NCI-H2196 (cell line): ENCODE data around the gene SLC9A4.

Source experiments
- DNase-seq: peaks from one replicate; lab custom pipeline; 2025; ENCODE audit not compliant: unreplicated experiment; lab: John Stamatoyannopoulos, UW

SLC9A4 gene

GRCh38 chr2:102451968-102452367 is 21.1 kb upstream of the SLC9A4 start:
- no peak for DNase-seq

DNA sequence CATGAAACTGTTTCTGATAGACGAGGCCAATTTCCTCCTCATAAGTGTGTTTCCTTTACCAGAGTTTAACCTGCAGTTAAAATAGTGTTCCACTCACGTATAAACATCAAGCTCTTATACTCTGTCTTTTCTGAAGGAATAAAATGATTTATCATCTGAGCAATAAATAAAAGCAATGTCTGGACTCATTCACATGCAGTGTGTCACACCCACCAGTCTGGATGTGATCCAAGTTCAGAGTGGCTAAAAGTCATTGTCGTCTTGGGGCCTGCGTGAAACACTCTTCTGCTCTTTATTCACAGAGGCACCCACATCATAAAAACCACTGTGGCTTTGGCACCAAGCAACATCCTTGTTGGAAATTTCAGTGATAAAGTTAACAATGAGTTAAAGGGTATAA is 19.5 kb upstream of the SLC9A4 start:
- DNase-seq: no peak

DNA sequence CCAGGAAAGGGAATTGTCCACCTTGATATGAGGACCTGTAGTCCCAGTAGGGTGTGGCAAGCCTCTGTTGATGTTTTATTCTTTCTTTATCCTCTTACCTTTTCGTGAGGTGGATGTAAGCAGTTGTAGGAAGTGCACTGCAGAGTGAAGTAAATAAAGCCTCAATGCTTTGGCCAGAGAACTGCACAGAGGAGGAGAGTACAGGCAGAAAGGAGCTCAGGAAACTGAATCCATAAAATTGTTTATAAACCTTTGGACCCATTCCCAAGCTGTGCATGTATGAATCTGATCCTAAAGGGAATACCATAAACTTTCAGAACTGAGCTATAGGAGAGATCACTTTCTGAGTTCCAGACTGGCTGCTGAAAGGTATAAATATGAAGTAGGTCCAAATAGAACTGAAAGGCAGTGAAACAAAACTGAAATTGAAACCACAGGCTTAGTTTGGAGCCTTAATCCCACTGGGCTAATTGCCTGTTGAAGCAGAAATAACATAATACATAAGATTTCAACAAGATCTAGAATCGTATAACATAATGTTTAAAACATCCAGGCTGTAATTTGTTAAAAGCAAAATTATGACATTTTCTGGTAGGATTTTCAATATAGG is 17.9 kb upstream of the SLC9A4 start:
- no peak for DNase-seq

DNA sequence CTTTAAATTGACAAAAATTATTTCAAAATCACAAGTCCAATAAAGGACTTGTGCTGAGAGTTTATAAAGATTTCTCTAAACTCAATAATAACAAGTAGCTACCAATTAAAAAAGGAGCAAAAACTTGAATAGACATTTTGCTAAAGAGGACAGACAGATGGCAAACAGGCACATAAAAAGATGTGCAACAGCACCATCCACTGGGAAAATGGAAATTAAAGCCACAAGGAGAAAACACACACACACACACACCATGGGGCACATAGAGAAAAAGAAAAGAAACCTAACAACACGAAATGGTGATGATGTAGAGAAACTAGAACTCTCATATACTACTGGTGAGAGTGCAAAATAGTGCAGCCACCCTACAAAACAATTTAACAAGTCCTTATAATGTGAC is 12.6 kb upstream of the SLC9A4 start:
- DNase-seq: no peak

GRCh38 chr2:102461188-102461587 is 11.8 kb upstream of the SLC9A4 start:
- DNase-seq: no peak

DNA sequence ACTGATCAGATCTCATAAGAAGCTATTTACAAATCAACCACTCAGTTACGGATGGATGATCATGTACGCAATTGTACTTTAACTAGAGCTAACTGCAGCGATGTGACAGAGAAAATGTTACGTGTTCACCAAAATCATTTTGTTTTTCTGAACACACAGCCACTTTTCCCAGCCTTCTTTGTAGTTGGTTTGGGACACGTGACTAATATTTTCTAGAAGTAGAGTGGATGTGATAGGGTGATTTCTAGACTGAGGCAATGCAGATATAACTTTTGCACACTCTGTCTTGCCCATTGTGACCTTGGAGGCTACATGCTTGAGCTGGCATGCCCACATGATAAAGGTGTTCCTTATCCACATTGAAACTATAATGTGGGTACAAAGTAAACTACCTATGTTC is 9.9 kb upstream of the SLC9A4 start:
- DNase-seq: no peak

- no peak for DNase-seq
These were observed 2.9 kb upstream of the SLC9A4 start for GRCh38 chr2:102470168-102470567.

DNA sequence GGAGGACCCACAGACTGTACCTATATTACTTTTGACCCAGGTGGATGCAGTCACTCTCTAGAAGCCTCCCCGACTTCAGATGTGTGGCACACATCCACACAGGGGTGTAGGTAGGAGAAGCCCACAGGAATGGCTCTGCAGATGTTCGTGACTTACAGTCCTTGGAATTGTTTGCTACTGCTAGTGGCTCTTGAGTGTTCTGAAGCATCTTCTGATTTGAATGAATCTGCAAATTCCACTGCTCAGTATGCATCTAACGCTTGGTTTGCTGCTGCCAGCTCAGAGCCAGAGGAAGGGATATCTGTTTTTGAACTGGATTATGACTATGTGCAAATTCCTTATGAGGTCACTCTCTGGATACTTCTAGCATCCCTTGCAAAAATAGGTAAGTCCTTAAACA is 605 bp downstream of the SLC9A4 start:
- DNase-seq: no peak

DNA sequence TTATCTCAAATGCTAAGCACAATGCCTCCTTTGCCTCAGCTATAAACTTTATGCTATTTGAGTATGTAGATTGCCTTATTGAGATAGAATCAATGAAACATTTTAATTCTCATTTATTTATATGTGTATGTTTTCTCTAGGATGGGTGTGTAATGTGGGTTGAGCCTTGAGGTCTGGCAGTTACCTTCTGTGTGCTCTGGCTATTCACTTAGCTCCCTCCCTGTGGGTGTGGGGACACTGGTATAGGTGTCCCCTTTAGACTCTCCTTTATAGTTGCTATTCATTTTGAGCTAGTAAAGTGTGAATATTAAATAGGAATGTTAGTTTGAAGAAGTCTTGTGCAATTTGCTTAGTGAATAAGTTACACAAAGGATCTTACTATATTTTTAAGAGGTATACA is 1.8 kb downstream of the SLC9A4 start:
- no peak for DNase-seq

DNA sequence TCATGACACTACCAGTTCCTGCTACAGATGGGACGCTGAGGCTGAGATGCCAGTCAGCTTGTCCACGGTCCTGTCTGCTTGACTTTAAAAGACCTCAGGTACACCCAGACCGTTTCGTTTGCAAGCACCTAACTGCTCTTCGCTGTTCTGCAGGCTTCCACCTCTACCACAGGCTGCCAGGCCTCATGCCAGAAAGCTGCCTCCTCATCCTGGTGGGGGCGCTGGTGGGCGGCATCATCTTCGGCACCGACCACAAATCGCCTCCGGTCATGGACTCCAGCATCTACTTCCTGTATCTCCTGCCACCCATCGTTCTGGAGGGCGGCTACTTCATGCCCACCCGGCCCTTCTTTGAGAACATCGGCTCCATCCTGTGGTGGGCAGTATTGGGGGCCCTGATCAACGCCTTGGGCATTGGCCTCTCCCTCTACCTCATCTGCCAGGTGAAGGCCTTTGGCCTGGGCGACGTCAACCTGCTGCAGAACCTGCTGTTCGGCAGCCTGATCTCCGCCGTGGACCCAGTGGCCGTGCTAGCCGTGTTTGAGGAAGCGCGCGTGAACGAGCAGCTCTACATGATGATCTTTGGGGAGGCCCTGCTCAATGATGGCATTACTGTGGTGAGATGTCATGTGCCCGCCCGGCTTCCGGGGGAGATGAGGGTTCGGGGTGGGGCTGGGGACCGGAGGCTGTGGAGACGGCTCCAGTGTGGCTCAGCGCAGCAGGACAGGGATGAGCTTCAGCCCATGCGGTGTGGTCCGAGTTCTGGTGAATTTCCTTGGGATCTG is 5.9 kb downstream of the SLC9A4 start:
- no peak for DNase-seq

- DNase-seq: no peak
These were observed 7.5 kb downstream of the SLC9A4 start for GRCh38 chr2:102480285-102481195.

DNA sequence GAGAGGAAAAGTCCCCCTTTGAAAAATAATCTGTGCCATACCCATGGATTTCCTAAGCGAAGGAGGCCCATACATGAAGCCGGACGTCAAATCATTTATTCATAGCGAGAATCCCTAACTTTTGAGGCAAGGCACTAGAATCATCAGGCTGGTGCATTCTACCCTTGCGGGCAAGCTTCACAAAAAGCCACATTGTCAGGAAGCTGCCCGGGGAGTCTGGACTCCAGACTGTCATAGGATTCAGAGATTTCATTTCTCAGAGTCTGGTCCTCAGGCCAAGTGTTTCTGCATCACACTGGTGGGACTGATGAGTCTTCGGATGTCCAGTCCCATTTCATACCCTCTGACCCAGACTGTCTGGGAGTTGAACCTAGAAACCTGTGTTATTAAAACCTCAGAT is 8.9 kb downstream of the SLC9A4 start:
- no peak for DNase-seq

DNA sequence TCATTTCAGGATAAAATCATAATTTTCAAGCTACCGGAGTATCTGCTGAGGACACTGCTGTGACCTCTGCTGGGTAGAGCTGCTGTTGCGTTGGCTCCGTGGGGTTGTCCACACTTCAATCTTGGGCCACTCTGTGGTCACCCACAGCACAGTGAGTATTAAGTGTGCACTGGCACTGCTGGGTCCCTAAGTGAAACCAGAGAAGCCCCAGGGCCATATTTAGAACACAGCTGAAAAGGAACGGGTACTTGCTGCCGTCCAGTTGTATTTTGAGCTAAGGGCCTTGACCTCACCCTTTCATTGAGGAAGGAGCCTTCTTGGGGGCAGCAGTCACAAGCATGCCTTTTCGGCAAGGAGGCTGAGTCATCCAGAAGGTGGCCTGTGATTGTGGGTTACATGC is 10.1 kb downstream of the SLC9A4 start:
- no peak for DNase-seq

DNA sequence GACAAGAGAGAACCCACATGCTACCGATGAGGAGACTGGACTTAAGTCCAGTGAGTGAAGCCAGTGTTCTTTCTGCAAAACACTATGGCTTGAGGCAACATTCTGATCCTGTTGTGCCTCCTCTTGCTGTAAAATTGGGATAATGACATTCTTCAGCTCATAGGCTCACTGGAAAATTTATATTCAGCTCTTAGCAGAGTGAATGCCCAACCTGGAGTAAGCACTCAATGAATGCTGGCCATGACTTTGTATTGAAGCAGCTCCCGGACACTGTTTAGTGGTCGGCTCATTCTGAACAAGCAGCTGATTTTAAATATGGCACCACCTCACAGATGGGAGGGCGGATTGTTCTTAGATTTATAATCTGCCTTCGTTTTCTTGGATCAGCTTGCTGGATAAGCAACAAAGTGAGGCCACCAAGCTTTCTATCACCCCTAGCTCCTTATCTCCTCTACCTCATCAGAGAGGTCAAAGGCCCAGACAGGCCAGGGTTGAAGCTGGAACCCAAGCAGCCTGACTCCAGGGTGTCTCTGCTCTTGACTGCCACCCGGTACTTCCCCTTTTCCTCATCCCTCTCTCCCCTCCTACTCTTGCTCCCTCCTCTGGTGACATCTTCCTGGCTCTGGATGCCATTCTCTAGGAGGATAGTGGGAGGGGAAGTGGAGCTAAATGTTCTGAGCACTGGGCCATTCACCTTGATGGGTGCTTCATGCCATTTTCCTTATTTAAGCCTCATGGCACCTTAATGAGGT is 11.5 kb downstream of the SLC9A4 start:
- no peak for DNase-seq

DNA sequence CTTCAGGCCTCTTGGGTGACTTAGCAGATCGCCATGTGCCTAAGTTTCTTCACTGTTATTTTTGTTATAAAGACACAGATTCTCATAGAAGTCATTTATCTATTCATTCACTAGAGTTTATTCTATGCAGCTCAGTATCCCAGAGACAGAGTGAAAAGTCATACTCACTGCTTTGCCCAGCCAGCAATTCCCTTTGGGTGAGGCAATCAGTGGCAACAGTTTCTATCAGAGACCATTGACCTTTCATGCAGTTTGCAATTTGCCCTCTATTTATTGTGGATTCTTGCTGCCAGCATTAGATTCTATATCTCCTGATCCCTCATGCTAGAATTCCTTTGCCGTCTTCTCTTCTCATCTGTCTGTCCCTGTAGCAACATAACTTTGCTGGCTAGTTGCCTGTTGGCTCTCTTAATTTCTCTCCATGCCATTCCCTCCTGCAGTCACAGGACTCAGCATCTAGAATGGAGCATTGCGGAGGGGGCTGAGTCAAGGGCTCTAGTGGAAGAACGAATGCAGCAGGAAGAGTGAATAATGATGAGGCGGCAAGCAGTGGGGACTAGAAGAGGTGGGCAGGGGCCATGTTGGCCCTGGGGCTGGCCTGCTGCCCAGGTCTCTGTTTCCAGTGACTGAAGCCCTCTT is 12.2 kb downstream of the SLC9A4 start:
- no peak for DNase-seq

DNA sequence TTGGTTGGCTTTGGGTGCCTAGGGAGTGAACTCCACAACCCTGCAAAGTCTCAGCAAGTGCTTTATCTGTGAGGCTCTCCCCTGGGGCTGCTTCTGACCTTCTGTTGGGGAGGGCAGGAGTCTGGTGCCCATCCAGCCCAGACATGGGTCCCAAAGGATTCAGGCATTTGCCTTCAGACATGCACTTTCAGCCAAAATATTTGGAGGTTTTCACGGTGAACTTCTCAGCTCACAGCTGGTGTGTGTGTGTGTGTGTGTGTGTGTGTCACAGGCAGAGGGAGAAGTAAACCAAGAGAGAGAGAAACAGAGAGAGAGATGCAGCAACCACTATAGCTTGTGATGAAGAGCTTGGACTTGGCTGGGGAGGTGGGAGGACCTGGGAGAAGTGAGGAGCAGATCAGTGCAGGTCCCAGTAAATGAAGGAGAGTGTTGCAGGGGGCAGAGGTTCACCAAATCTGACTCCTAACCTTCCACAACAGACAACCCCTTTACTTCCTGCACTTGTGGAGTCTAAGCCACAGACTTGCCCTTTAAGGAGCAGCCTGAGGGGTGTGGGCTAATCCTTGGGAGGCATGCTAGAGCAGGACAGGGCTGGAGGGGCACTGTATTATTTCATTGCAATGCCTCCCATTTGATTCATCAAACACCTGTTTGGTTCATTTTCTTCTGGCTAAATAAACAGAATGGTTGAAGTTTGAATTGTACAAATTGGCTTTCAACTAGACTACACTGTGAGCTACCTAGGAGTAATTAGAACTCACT is 14.1 kb downstream of the SLC9A4 start:
- DNase-seq: no peak

DNA sequence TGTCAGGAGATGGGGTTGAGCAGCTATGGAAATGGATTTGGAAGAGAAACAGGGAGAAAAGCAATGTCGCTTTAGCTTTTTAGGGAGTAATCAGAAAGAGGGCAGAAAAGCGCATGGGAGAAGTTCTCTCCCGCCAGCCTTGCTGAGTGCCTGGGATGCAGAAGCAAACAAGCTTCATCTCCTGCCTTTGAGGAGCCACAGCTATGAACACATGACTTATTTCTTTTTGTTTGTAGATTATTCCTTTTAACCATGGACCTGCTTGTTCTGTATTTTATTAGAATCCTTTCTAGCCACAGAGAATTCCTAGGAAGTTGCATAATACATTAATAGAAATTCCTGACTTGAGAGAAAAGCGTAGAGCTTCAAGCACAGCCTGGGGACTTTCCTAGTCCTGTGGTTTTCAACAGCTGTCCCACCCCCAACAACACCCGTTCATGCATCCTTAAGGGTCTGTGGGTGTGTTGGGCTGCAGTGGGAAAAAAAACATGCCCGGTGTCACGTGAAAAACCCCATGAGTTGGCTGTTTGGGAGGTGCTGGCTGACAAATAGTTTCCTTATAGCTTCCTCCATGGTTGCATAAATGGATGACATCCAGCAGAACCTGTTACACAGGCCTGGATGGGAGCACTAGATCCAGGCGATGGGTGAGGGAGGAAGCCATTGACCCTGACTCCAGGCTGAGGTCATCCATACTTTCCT is 14.9 kb downstream of the SLC9A4 start:
- DNase-seq: no peak

DNA sequence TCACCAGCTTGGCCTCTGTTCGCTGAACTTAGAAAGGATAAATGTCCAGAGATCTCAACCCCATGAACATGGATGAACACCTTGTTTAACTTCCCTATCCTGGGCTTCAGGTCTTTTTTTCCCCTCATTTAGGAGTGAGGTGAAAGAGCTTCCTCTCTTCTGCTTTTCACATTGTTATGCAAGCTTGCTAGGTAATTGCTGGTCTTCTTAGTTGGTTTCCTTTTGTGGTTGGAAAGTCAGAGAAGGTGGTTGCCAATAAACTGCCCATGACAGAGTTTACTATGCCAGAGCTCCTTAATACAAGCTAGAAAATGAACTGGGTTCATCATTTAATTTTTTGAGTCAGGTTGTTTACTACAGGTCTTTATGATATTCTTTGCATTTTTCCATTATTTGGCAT is 16.6 kb downstream of the SLC9A4 start:
- DNase-seq: no peak

GRCh38 chr2:102492006-102492405 is 19.0 kb downstream of the SLC9A4 start:
- DNase-seq: no peak
